Muscle of back (tissue), 11 donors: ENCODE data around the gene DKKL1. TPM values are rescaled to one million over a fixed set of nuclear protein-coding genes. Genes with fewer than 3 reads are reported as not detected.

ENCODE experiments used
- DNase-seq, 3 donors: peaks; one replicate each; pipeline versions ENCODE4 v3.0.0 to v3.0.0-alpha.2; 2013
- polyA plus RNA-seq, 10 donors: library from polyadenylated mRNA; unstranded; fragments of 120-200 nt; gene quantifications; one replicate each; pipeline ENCODE4 v1.2.1, GENCODE V29; 2013; ENCODE audit not compliant: insufficient read length in 10 of 10

Gene DKKL1
- polyA plus RNA-seq, 10 donors, result 1.3 to 2.7 (median 1.8) TPM

DNA sequence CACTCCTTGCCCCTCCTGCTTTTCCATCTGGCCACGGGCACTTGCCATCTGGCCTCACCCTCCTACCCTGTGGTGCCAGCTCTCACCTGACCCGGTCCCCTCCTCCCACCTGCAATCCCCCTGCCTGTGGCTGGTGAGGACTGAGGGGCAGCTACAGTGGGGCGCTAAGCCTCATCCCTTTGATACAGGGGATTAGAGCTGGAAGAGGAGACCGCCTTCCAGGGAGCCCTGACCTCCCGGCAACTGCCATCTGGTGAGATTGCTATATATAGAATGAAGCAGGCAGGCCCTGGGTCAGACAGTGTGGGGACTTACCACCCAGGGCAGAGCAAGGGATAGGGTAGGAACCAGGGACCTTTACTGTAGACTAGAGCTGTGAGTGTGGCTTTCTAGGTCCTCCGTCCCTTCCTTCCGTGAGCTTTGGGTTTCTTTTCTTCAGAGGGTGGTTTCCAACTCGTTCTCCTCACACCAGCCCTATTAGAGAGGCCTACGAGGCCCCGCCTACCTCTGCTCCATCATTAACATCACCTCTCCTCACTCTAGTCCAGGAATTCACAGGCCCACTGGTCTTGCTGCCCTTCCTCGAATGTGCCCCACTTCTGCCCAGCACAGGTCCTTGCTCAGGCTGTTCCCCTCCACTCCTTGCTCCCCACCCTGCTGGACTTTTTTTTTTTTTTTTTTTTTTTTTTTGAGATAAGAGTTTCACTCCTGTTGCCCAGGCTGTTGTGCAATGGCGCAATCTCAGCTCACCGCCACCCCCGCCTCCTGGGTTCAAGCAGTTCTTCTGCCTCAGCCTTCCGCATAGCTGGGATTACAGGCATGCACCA lies 32.1 kb downstream of the DKKL1 start:
- DNase-seq, result no peak

DNA sequence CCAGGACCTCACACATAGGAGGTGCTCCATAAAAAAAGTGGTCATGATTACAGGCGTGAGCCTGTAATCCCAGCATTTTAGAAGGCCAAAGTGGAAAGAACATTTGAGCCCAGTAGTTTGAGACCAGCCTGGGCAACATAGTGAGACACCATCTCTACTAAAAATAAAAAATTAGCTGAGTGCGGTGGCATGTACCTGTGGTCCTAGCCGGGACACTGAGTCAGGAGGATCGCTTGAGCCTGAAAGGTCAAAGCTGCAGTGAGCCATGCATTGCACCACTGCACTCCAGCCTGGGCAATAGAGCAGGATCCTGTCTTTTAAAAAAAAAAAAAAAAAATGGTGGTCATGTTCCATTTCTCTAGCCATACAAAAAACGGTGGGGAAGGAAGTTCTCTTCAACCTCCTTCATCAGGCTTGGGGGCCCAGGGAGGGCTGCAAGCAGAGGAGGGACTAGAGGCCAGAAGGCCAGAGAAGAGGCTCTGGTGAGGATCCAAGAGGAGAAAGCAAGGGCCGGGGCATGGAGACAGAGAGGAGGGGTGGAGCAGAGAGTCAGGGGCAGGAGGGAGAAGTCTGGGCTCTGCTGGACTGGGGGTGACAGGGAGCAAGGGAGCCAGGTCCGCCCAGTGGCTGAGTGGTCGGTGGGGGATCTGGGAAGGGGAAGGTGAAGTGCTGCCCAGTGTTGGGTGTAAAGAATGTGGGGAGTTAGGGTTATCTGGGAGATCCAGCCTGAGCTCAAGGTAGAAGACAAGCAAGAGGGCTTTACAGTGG lies 33.2 kb downstream of the DKKL1 start:
- DNase-seq, result no peak

DNA sequence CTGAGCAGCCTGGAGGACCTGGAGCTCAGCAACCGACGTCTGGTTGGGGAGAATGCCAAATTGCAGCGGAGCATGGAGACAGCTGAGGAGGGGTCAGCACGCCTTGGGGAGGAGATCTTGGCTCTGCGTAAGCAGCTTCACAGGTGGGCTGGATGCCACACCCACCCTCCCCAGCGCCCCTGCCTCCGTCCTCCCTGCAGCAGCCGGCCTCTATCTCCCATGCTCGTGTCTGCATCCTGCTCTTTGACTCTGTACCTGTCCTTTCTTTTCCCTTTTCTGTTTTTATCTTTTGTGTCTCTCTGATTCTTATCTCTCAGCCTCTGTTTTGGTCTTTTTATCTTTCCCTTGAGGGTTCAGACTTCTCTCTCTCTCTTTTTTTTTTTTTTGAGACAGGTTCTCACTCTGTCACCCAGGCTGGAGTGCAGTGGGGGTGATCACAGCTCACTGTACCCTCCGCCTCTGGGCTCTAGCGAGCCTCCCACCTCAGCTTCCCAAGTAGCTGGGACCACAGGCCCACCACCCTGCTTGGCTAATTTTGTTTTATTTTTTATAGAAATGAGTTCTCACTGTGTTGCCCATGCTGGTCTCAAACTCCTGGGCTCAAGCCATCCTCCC lies 34.4 kb downstream of the DKKL1 start:
- DNase-seq, result no peak

DNA sequence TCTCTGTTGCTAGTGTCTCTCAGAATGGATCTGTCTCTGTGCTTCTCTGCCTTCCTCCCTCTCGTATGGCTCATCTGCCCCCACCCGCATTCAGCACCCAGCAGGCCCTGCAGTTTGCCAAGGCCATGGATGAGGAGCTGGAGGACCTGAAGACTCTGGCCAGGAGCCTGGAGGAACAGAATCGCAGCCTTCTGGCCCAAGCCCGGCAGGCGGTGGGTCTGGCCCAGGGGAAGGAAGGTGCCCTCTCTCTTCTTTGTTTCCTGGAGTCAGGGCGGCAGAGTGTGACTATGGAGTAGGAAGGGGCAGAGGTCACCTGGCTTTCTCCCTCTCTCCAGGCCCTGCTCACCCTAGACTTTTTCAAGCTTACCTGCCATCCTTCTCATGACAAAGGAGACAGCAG lies 35.3 kb downstream of the DKKL1 start:
- DNase-seq, result no peak

DNA sequence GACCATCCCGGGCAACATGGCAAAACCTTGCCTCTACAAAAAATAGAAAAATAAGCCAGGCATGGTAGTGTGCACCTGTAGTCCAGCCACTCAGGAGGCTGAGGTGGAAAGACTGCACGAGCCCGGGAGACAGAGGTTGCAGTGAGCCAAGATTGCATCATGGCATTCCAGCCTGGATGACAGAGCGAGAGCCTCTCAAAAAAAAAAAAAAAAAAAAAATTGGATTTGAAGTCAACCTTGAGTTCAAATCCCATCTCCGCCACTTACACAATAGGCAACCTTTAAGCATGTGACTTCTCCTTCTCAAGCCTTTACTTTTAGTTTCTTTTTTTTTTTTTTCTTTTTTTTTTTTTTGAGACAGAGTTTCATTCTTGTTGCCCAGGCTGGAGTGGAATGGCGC lies 36.4 kb downstream of the DKKL1 start:
- DNase-seq, result no peak

DNA sequence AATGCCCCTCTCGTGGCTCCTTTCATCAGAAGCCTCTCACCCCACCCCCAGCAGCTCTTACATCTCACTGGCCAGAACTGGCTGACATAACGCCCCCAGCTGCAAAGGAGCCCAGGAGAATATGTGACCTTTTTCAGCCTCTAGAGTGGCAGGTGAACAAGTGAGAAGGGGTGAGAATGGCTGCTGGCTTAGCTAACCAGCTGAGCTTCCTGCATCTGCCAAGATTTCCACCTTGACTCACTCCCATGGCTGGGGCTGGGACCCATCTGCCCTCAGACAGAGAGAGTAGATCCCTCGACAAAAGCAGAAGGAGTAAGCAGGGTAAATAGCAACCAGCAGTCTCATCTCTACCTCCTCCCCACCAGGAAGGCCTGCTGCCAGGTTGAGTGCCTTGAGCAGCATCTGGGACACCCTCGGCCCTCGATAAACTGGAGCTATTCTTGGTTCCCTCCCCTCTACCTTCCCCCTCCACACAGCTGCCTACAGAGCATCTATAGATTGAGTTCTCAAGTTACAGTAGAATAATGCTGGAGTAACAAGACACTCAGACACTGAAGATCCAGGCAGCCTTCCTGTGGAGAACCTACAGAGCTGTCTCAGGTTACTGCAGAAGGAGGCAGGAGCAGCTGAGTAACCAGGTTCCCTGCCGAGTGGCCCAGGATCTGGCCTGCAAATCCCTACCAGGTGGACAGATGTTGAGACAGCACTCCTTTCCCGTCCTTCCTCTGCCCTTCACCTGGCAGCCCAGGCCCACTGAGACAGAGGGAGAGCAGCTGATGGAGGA lies 39.9 kb downstream of the DKKL1 start:
- peak in 1 of 3 donors; percentile 57 for DNase-seq

DNA sequence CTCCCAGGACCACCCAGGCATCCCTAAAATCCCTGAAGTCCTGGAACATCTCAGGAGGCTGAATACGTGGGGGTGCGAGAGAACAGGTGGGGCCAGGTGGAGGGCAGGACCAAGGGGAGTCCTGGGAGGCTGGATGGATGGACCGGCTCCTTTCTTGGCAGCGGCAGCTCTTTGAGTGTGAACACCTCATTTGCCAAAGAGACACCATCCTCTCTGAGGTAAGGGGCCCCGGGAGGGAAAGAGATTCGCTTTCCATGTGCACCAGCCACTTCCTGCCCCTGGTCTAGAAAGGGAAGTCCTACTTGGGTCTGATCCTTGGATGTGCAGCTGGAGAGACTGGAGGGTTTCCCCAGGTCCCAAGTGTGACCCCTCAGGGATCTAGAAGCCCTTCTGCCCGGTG lies 43.4 kb downstream of the DKKL1 start:
- DNase-seq, result no peak

DNA sequence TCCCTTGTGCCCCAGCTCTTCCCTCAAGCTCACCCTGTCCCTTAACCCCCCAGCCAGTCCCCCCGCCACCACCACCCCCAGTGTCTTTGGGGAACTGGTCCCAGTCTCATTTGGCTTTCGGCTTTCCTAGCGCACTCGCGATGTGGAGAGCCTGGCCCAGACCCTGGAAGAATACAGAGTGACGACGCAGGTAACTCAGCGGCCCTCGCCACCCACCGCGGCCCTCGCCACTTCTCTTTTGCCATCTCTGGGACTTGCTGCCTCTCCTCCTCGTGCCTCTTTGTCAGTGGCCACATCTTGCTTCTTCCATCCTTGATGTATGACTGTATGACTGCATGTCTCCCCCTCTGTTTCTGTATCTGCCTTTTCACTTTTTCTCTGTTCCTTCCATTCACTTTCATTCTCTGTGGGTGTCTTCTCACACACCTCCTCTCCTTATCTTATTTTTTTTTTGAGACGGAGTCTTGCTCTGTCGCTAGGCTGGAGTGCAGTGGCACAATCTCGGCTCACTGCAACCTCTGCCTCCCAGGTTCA lies 43.9 kb downstream of the DKKL1 start:
- no peak for DNase-seq

DNA sequence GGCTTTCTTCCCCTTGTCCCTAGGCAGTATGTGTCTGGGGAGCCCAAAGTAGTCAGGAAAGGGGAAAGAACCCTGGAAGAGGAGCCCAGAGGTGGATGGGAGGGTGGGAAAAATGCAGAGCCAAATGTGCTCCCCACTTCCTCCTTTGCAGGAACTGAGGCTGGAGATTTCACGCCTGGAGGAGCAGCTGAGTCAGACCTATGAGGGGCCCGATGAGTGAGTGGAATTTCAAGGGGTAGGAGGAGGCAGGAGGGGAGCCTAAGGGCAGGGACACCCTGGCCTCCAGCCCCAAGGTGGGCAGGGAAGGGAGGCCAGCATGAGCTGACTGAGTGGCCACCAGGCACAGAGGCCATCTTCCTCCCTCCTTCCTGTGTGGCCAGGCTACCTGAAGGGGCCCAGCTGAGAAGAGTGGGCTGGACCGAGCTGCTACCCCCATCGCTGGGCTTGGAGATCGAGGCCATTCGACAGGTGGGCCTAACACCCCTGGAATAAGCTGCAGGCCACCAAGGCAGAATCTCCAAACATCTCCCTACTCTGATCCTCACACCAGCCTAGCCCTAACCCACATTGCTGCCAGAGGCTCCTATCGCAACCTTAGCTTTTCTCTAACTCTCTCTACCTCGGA lies 45.3 kb downstream of the DKKL1 start:
- no peak for DNase-seq

DNA sequence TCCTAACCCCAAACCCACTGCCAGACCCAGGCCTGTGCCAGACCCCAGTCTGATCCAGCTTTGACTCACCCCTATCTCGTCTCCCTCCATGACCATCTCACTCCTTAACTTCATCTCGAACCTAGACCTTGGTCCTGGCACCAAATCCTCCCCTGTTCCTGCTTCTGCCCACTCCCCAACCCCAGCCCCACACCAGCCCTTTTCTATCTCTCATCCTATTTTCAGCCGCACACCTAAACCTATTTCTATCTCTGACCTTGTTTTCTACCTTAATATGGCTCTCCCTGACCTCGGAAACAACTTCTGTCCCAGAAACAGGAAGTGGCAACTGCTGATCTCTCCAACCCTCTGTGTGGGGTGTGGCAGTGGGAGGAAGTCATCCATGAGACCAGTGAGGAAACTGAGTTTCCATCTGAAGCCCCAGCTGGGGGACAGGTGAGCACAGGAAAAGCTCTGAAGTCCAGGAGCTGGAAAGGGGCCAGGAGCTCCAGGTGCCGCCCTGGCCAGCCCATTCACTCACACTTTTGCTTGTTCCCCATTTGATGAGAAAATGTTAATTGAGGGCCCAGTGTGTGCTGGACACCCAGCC lies 45.9 kb downstream of the DKKL1 start:
- no peak for DNase-seq

DNA sequence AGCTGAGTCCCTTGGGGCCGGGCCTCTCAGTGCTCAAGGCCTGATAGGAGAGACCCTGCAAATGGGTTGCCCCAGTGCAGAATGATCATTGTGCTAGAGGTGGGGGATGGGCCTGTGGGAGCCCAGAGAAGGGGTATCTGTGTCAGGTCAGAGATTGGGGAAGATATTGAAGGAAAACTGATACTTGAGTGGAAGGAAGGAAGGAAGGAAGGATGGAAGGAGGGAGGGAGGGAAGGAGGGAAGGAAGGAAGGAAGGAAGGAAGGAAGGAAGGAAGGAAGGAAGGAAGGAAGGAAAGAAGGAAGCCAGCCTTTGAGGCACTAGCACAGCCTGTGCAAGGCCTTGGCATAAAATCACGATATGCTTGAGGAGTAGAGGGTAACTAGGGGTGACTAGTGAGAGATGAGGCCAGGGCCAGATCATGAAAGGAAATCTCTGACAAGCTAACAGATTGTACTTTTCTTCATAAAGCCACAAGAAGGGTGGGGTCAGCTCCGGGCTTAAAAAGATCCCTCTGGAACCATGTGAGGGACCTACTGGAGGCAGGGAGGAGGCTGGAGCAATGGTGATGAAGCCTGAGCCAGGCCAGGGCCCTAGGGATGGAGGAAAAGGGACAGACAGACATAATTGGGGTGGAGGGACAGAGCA lies 48.1 kb downstream of the DKKL1 start:
- no peak for DNase-seq

DNA sequence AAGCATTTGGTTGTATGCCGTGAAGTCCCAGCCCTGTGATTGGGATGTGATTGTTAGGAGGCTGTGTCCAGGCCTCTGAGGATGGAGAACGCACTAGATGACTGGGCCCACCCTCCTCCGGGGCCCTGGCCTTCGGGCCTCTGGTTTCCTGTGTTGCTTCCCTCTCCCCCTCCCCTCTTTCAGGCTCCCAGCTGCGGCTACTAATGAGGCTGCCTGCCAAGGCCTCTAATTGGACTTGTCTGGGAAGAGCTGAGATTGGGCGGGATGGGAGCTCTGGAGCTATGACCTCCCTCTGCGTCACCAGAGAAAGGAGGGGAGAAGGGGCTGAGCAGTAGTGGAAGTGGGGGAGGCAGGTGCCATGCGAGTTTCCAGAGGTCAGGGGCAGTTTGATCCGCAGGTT lies 49.7 kb downstream of the DKKL1 start:
- peak in 2 of 3 donors; percentile 40 to 82 for DNase-seq

DNA sequence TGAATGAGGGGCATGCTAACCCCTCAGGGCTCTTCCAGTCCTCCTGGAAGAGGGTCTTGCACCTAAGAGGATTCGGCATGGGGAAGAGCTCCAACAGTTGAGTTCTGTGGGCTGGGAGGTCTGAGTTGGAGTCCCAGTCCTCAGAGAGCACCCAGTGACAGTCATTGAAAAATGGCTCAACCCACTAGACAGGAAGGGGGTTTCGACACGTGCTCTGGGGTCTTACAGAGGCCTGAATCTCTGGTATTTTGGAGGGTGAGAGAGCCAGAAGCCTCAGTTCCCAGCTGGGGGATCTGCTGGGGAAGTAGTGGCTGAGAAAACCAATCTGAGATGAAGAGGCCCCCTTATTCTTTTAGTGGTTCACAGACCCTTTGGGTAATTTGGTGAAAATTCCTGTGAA lies 50.6 kb downstream of the DKKL1 start:
- no peak for DNase-seq

DNA sequence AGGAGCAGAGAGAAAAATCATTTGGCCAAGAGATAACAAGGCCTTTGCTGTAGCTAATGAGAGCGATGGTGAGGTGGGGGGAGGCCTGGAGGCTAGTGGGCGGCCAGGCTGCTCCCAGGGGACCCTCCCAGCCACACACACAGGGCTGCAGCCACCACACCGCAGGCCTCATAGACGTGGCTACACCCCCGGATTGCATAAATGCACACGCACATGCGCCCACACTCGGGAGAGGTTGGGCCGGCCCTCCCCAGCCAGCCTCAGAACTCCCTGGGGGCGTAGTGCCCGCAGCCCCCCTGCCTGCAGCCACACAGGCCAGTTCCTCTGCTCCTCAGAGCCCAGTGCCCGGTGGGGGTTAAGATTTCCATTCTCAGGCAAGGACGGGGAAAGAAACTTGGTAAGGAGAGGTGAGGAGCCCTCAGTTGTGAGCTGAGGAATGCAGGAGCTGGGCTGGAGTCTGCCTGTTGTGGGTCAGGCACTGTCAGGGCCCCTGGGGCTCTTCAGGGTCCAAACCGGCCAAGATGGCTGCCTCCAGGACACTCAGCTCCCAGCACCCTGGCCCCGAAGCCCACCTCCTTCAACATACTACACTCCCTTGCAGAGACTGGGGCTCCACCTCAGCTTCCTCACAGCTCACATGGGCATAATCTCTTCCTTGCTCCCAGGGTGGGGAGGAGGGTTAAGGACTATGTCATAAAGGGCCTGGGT lies 51.6 kb downstream of the DKKL1 start:
- no peak for DNase-seq

DNA sequence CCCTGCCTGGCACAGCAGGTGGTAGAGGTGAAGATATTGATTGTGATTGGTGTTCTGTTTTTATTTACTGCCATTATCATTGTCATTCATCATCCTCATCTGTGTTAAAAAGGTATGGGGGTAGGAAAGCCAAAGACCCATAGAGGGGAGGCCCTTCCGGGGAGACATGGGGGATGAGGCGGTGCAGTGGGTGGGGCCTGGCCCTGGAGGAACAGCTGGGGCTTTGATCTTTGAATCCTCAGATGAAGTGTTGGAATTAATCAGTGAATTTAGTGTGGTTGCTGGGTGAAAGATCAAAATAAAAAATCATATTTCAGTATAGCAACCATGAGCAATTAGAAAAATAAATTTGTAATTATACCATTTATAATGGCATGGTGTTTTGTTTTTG lies 52.1 kb downstream of the DKKL1 start:
- no peak for DNase-seq

DNA sequence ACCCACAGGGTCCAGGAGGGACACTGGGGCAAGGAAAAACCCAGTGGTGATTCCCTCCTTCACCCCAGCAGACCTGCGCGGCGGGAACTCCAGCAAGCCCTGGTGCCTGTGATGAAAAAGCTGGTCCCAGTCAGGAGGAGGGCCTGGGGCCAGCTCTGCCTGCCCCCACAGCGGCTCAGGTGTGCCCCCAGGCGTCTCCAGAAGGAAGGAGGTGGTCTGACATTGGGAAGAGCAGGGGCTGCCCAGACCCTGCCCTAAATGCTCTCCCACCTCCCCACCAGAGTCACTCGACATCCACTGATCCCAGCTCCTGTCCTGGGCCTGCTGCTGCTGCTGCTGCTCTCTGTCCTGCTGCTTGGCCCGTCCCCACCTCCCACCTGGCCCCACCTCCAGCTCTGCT lies 53.4 kb downstream of the DKKL1 start:
- DNase-seq, result no peak

DNA sequence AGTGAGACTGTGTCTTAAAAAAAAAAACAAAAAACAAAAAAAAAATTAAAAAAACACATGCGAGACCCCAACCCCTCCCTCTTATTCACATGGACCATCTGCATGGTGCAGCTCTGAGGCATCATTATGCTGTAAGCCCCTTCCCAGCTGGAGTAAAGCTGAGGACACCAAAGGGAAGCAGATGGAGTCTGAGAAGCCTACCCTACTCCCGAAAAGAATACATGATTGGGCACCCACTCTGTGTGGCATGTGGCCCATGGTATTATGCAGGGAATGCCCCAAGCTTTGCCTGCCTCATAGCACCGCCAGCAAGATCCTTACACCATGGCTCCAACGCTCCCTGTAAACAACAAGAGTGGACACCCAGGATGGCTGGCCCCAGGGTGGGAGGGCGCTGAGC lies 54.8 kb downstream of the DKKL1 start:
- DNase-seq, result no peak

DNA sequence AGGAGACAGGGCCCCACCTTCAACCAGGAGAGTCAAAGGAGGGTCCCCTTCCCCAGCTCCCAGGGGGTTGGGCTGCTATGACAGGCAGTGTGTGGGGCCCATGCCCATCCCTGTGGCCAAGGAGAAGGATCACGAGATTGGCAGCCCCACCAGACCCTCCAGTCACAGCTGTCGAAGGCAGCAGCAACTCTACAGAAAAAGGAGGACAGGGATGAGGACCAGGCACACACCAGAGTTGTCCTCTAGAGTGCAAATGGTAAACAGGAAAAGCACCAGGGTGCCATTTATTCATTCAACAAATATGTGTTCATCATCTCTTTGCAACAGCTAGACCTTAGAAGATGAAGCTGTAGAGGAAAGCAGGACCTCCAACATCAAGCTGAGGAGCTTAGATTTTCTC lies 55.5 kb downstream of the DKKL1 start:
- DNase-seq, result no peak

DNA sequence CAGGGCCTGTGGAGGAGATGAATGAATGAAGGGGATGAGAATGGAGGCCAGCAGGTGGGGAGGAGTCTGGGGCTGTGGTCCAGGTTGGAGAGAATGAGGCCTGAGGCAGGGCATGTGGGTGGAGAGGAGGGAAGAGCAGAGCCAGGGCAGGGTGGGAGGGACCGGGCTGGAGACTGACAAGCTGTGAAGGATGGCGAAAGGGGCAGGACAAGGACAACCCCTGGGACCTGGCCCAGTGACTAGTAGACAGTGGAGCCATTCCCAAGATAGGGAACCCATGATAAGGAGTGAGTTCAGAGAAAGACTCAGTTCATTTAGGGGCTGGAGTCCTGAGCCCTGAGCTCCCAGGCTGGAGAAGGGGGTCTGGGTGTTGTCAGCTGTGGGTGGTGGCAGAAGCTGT lies 56.5 kb downstream of the DKKL1 start:
- no peak for DNase-seq
